KG1 (cell line): ENCODE data around the gene SEPTIN3.

Experiments
- DNase-seq: peaks from one replicate; lab custom pipeline; 2025; lab: John Stamatoyannopoulos, UW

The SEPTIN3 gene

DNA sequence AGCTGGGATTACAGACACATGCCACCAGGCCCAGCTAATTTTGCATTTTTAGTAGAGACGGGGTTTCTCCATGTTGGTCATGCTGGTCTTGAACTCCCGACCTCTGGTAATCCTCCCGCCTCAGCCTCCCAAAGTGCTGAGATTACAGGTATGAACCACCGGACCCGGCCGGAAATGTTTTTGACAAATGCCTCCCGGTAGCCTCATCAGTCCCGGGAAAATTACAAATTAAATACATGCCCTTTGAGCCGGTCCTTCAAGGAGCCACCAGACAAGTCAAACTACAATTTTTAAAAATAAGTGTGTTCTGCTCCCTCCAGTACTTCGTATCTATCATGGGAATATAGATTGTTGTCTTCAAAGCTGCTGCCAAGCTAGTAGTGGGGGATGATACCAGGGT, 46.9 kb downstream of the SEPTIN3 start:
- DNase-seq, result no peak

DNA sequence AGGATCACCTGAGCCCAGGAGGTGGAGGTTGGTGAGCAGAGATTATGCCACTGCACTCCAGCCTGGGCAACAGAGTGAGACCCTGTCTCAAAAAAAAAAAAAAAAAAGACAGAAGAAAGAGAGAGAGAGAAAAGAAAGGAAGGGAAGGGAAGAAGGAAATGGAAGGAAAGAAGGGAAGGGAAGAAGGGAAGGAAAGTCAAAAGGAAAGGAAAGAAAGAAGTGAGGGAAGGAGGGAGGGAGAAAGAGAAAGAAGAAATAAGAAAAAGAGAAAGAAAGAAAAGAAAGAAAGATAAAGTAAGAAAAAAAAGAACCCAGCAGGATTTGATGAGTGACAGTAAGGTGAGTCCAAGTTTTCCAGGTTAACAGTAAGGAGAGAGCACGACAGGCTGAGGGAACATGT, 49.0 kb downstream of the SEPTIN3 start:
- no peak for DNase-seq
